ENCODE data around the gene ARPC2. TPM values are rescaled to one million over a fixed set of nuclear protein-coding genes. Genes with fewer than 3 reads are reported as not detected.

Gene ARPC2
- total RNA-seq, 1 donor from 2014 or later, result 265 TPM

- H3K4me1 Mint-ChIP-seq (ENCODE audit: unreplicated experiment), result peaks cover 59% of the 10 kb centered on the region
- H3K9me3 Mint-ChIP-seq (ENCODE audit: unreplicated experiment), result no peaks in the 10 kb centered on the region
- no peak for TF ChIP-seq CTCF (IDR thresholded peaks at IDR 0.05)
- DNase-seq (ENCODE audit: extremely low spot score, unreplicated experiment), result no peak
- H3K27ac Mint-ChIP-seq (ENCODE audit: unreplicated experiment), result no peak overlapping the region
- peaks cover 34% of the 10 kb centered on the region for H3K36me3 Mint-ChIP-seq (ENCODE audit: unreplicated experiment)
- no peak overlapping the region for H3K4me3 Mint-ChIP-seq (ENCODE audit: unreplicated experiment)
- no peaks in the 10 kb centered on the region for H3K27me3 Mint-ChIP-seq (ENCODE audit: unreplicated experiment)
Measured at GRCh38 chr2:218223046-218223445, 6.1 kb downstream of the ARPC2 start.

GRCh38 chr2:218224186-218224585 is 7.2 kb downstream of the ARPC2 start:
- H3K27me3 Mint-ChIP-seq (ENCODE audit: unreplicated experiment), result no peaks in the 10 kb centered on the region
- TF ChIP-seq CTCF (IDR thresholded peaks at IDR 0.05), result no peak
- DNase-seq (ENCODE audit: extremely low spot score, unreplicated experiment), result no peak
- peaks cover 58% of the 10 kb centered on the region for H3K4me1 Mint-ChIP-seq (ENCODE audit: unreplicated experiment)
- peak overlapping the region; percentile 23 for H3K27ac Mint-ChIP-seq (ENCODE audit: unreplicated experiment)
- H3K36me3 Mint-ChIP-seq (ENCODE audit: unreplicated experiment), result peaks cover 42% of the 10 kb centered on the region
- H3K4me3 Mint-ChIP-seq (ENCODE audit: unreplicated experiment), result no peak overlapping the region
- no peaks in the 10 kb centered on the region for H3K9me3 Mint-ChIP-seq (ENCODE audit: unreplicated experiment)

DNA sequence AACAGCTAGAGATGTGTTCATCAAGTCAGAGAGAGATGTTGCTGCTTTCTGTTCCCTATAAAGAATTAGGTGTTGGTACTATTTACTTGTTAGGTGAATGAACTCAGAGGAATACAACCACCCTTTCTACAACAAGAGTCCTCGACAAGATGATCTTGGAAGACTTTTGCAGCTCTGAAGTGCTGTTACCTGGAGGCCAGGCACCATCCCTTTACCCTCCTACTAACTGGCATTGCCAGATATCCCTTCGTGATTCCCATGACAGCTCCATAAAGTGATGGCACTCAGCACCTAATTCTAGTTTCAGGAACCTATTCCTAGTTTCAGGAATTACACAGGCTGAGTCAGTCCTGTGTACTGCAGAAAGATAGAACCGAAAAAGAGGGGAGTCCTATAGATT is 9.9 kb downstream of the ARPC2 start:
- H3K27ac Mint-ChIP-seq (ENCODE audit: unreplicated experiment), result peak overlapping the region; percentile 35
- no peaks in the 10 kb centered on the region for H3K27me3 Mint-ChIP-seq (ENCODE audit: unreplicated experiment)
- H3K4me1 Mint-ChIP-seq (ENCODE audit: unreplicated experiment), result peaks cover 55% of the 10 kb centered on the region
- H3K36me3 Mint-ChIP-seq (ENCODE audit: unreplicated experiment), result peaks cover 46% of the 10 kb centered on the region
- no peak overlapping the region for H3K4me3 Mint-ChIP-seq (ENCODE audit: unreplicated experiment)
- no peak for TF ChIP-seq CTCF (IDR thresholded peaks at IDR 0.05)
- no peaks in the 10 kb centered on the region for H3K9me3 Mint-ChIP-seq (ENCODE audit: unreplicated experiment)
- no peak for DNase-seq (ENCODE audit: extremely low spot score, unreplicated experiment)

- H3K4me1 Mint-ChIP-seq (ENCODE audit: unreplicated experiment), result peaks cover 46% of the 10 kb centered on the region
- no peak for DNase-seq (ENCODE audit: extremely low spot score, unreplicated experiment)
- H3K4me3 Mint-ChIP-seq (ENCODE audit: unreplicated experiment), result no peak overlapping the region
- TF ChIP-seq CTCF (IDR thresholded peaks at IDR 0.05), result no peak
- no peaks in the 10 kb centered on the region for H3K9me3 Mint-ChIP-seq (ENCODE audit: unreplicated experiment)
- peak overlapping the region; percentile 86 for H3K27ac Mint-ChIP-seq (ENCODE audit: unreplicated experiment)
- H3K27me3 Mint-ChIP-seq (ENCODE audit: unreplicated experiment), result no peaks in the 10 kb centered on the region
- peaks cover 56% of the 10 kb centered on the region for H3K36me3 Mint-ChIP-seq (ENCODE audit: unreplicated experiment)
Measured at GRCh38 chr2:218228366-218229090, 11.5 kb downstream of the ARPC2 start.

DNA sequence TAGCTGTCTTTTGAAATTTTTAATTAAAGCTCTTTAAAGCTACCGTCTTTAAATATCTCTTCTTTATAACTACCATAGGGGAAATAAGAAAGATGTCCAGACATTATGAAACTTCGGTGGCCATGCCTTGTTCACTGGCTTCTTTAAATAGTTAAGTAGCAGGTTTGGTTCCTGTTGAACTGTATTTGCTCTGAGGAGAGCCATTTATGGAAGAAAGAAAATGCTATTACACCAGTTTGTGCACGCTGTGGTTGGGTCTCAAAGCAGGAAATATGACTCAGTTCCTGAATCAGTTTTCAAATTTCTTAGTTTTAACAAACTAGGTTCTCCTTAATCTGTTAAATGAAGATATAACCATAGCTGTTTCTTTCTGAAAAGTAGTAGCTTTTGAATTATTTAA is 12.2 kb downstream of the ARPC2 start:
- H3K4me3 Mint-ChIP-seq (ENCODE audit: unreplicated experiment), result peak overlapping the region; percentile 33
- no peak for DNase-seq (ENCODE audit: extremely low spot score, unreplicated experiment)
- peaks cover 40% of the 10 kb centered on the region for H3K4me1 Mint-ChIP-seq (ENCODE audit: unreplicated experiment)
- peak overlapping the region; percentile 86 for H3K27ac Mint-ChIP-seq (ENCODE audit: unreplicated experiment)
- peaks cover 56% of the 10 kb centered on the region for H3K36me3 Mint-ChIP-seq (ENCODE audit: unreplicated experiment)
- no peaks in the 10 kb centered on the region for H3K27me3 Mint-ChIP-seq (ENCODE audit: unreplicated experiment)
- TF ChIP-seq CTCF (IDR thresholded peaks at IDR 0.05), result no peak
- H3K9me3 Mint-ChIP-seq (ENCODE audit: unreplicated experiment), result no peaks in the 10 kb centered on the region
